ENCODE results near the gene CACNG4. TPM values are rescaled to one million over a fixed set of nuclear protein-coding genes. Genes with fewer than 3 reads are reported as not detected.

The CACNG4 gene
- polyA plus RNA-seq, 1 donor: 5.1 TPM

GRCh38 chr17:67056746-67057490, 92.4 kb downstream of the CACNG4 start:
- no peak for DNase-seq
- Histone ChIP-seq H3K4me1 (ENCODE audit: control insufficient read depth, insufficient read depth, low read length) (peaks cover 4% of the 10 kb centered on the region), H3K36me3 (ENCODE audit: control insufficient read depth, insufficient read depth, low read length) (no peaks in the 10 kb centered on the region), H3K9me3 (ENCODE audit: control insufficient read depth, low read depth, low read length) (no peaks in the 10 kb centered on the region), H3K27me3 (ENCODE audit: control insufficient read depth, insufficient read depth, low read length) (no peaks in the 10 kb centered on the region), H3K27ac (ENCODE audit: low read length) (peak overlapping the region; percentile 23), H3K4me3 (ENCODE audit: low read length) (no peak overlapping the region)
- 40% methylated on average over 1 of the region's 18 CpGs for WGBS (ENCODE audit: insufficient coverage, low lambda C conversion rate)

GRCh38 chr17:67058036-67058435, 93.5 kb downstream of the CACNG4 start:
- Histone ChIP-seq H3K27me3 (ENCODE audit: control insufficient read depth, insufficient read depth, low read length) (no peaks in the 10 kb centered on the region), H3K36me3 (ENCODE audit: control insufficient read depth, insufficient read depth, low read length) (no peaks in the 10 kb centered on the region), H3K27ac (ENCODE audit: low read length) (no peak overlapping the region), H3K9me3 (ENCODE audit: control insufficient read depth, low read depth, low read length) (no peaks in the 10 kb centered on the region), H3K4me3 (ENCODE audit: low read length) (no peak overlapping the region), H3K4me1 (ENCODE audit: control insufficient read depth, insufficient read depth, low read length) (peaks cover 4% of the 10 kb centered on the region)
- WGBS (ENCODE audit: insufficient coverage, low lambda C conversion rate): 40% methylated on average over 1 of the region's 8 CpGs
- no peak for DNase-seq

GRCh38 chr17:67059372-67059771, 94.9 kb downstream of the CACNG4 start:
- Histone ChIP-seq H3K27ac (ENCODE audit: low read length) (no peak overlapping the region), H3K4me1 (ENCODE audit: control insufficient read depth, insufficient read depth, low read length) (peaks cover 4% of the 10 kb centered on the region), H3K36me3 (ENCODE audit: control insufficient read depth, insufficient read depth, low read length) (no peaks in the 10 kb centered on the region), H3K9me3 (ENCODE audit: control insufficient read depth, low read depth, low read length) (no peaks in the 10 kb centered on the region), H3K4me3 (ENCODE audit: low read length) (no peak overlapping the region), H3K27me3 (ENCODE audit: control insufficient read depth, insufficient read depth, low read length) (no peaks in the 10 kb centered on the region)
- WGBS (ENCODE audit: insufficient coverage, low lambda C conversion rate): no CpG with 5 or more reads among the region's 6 CpGs
- no peak for DNase-seq

GRCh38 chr17:67063141-67063540, 98.6 kb downstream of the CACNG4 start:
- Histone ChIP-seq H3K27ac (ENCODE audit: low read length) (no peak overlapping the region), H3K9me3 (ENCODE audit: control insufficient read depth, low read depth, low read length) (no peaks in the 10 kb centered on the region), H3K4me3 (ENCODE audit: low read length) (no peak overlapping the region), H3K4me1 (ENCODE audit: control insufficient read depth, insufficient read depth, low read length) (no peaks in the 10 kb centered on the region), H3K27me3 (ENCODE audit: control insufficient read depth, insufficient read depth, low read length) (no peaks in the 10 kb centered on the region), H3K36me3 (ENCODE audit: control insufficient read depth, insufficient read depth, low read length) (no peaks in the 10 kb centered on the region)
- no peak for DNase-seq
- WGBS (ENCODE audit: insufficient coverage, low lambda C conversion rate): 90% methylated on average over 2 of the region's 6 CpGs

- H3K36me3 ChIP-seq (ENCODE audit: control insufficient read depth, insufficient read depth, low read length): no peaks in the 10 kb centered on the region
- WGBS (ENCODE audit: insufficient coverage, low lambda C conversion rate): no CpG with 5 or more reads among the region's 2 CpGs
- no peak overlapping the region for H3K4me3 ChIP-seq (ENCODE audit: low read length)
- no peak overlapping the region for H3K27ac ChIP-seq (ENCODE audit: low read length)
- H3K9me3 ChIP-seq (ENCODE audit: control insufficient read depth, low read depth, low read length): no peaks in the 10 kb centered on the region
- no peaks in the 10 kb centered on the region for H3K27me3 ChIP-seq (ENCODE audit: control insufficient read depth, insufficient read depth, low read length)
- H3K4me1 ChIP-seq (ENCODE audit: control insufficient read depth, insufficient read depth, low read length): no peaks in the 10 kb centered on the region
- no peak for DNase-seq
These were observed 102.2 kb downstream of the CACNG4 start for GRCh38 chr17:67066717-67067116.

- Histone ChIP-seq H3K4me1 (ENCODE audit: control insufficient read depth, insufficient read depth, low read length) (no peaks in the 10 kb centered on the region), H3K27ac (ENCODE audit: low read length) (no peak overlapping the region), H3K4me3 (ENCODE audit: low read length) (no peak overlapping the region), H3K36me3 (ENCODE audit: control insufficient read depth, insufficient read depth, low read length) (peaks cover 2% of the 10 kb centered on the region), H3K27me3 (ENCODE audit: control insufficient read depth, insufficient read depth, low read length) (no peaks in the 10 kb centered on the region), H3K9me3 (ENCODE audit: control insufficient read depth, low read depth, low read length) (no peaks in the 10 kb centered on the region)
- no peak for DNase-seq
- WGBS (ENCODE audit: insufficient coverage, low lambda C conversion rate): no CpG with 5 or more reads among the region's 13 CpGs
These were observed 103.3 kb downstream of the CACNG4 start for GRCh38 chr17:67067571-67068482.

DNA sequence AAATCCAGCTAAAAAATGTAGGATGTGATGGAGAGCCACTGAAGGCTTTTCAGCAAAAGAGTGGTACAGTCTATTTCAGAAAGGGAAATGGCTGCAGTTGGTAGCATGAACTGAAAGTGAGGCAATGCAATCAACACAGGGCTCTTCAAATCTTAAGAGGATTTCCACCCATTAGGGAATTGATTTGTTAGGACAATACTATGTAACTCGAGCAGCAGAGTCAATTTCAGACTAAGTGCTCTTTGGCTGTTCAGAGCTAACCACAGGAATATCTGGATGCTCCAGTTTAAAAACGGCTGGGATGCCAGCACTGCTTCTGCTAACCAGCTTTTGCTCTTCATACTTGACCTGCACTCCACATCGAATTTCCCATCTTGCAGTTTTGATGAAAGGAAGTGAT, 104.5 kb downstream of the CACNG4 start:
- Histone ChIP-seq H3K9me3 (ENCODE audit: control insufficient read depth, low read depth, low read length) (no peaks in the 10 kb centered on the region), H3K27me3 (ENCODE audit: control insufficient read depth, insufficient read depth, low read length) (no peaks in the 10 kb centered on the region), H3K4me1 (ENCODE audit: control insufficient read depth, insufficient read depth, low read length) (no peaks in the 10 kb centered on the region), H3K36me3 (ENCODE audit: control insufficient read depth, insufficient read depth, low read length) (peaks cover 2% of the 10 kb centered on the region), H3K4me3 (ENCODE audit: low read length) (no peak overlapping the region), H3K27ac (ENCODE audit: low read length) (no peak overlapping the region)
- no peak for DNase-seq
- WGBS (ENCODE audit: insufficient coverage, low lambda C conversion rate): no CpG with 5 or more reads among the region's 3 CpGs

DNA sequence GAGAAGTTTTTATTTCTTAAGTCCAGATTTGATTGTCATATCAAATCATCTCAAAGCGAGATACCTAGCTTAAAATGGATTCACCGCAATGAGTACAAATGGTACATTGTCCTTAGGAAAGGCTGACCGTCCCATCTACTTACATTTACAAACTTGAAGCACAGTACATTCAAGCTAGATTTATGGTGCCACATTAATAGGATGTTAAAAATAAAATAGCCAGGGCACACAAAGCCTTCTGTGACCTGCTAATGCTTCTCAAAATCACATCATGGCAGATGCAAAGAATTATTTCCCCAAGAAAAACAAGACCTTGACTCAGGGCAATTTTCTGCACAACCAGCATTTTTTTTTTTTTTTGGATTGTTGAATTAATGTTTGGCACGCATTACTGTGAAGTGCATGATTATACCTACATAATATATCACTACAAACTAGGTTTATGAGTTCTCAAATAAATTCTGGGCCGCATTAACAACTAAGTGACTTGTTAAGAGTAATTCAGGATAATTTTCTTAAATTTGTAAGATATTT, 105.2 kb downstream of the CACNG4 start:
- Histone ChIP-seq H3K27me3 (ENCODE audit: control insufficient read depth, insufficient read depth, low read length) (no peaks in the 10 kb centered on the region), H3K9me3 (ENCODE audit: control insufficient read depth, low read depth, low read length) (no peaks in the 10 kb centered on the region), H3K4me1 (ENCODE audit: control insufficient read depth, insufficient read depth, low read length) (no peaks in the 10 kb centered on the region), H3K27ac (ENCODE audit: low read length) (no peak overlapping the region), H3K4me3 (ENCODE audit: low read length) (no peak overlapping the region), H3K36me3 (ENCODE audit: control insufficient read depth, insufficient read depth, low read length) (peaks cover 2% of the 10 kb centered on the region)
- DNase-seq: no peak
- 100% methylated on average over 1 of the region's 5 CpGs for WGBS (ENCODE audit: insufficient coverage, low lambda C conversion rate)

GRCh38 chr17:67071595-67071994, 107.1 kb downstream of the CACNG4 start:
- H3K36me3 ChIP-seq (ENCODE audit: control insufficient read depth, insufficient read depth, low read length): peaks cover 5% of the 10 kb centered on the region
- no peak overlapping the region for H3K4me3 ChIP-seq (ENCODE audit: low read length)
- H3K27me3 ChIP-seq (ENCODE audit: control insufficient read depth, insufficient read depth, low read length): no peaks in the 10 kb centered on the region
- no peaks in the 10 kb centered on the region for H3K4me1 ChIP-seq (ENCODE audit: control insufficient read depth, insufficient read depth, low read length)
- no peak overlapping the region for H3K27ac ChIP-seq (ENCODE audit: low read length)
- no peak for DNase-seq
- no peaks in the 10 kb centered on the region for H3K9me3 ChIP-seq (ENCODE audit: control insufficient read depth, low read depth, low read length)

DNA sequence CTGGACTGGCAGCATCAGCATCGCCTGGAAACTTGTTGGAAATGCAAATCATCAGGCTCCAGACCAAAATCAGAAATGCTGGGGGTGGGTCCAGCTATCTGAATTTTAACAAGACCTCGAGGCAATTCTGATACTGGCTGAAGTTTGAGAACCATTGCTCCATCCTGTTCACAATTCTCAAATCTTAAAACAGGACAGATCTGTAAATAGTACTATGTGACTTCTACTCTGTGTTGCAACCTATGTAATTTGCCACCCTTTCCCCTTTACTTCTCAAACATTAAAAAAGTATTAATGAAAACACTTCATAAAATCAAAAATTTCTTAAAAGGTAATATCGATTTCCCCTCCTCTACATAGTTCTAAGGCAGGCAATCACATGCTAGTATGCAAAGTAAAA, 108.4 kb downstream of the CACNG4 start:
- Histone ChIP-seq H3K4me3 (ENCODE audit: low read length) (no peak overlapping the region), H3K9me3 (ENCODE audit: control insufficient read depth, low read depth, low read length) (no peaks in the 10 kb centered on the region), H3K27ac (ENCODE audit: low read length) (no peak overlapping the region), H3K4me1 (ENCODE audit: control insufficient read depth, insufficient read depth, low read length) (no peaks in the 10 kb centered on the region), H3K27me3 (ENCODE audit: control insufficient read depth, insufficient read depth, low read length) (no peaks in the 10 kb centered on the region), H3K36me3 (ENCODE audit: control insufficient read depth, insufficient read depth, low read length) (peaks cover 5% of the 10 kb centered on the region)
- no peak for DNase-seq
- WGBS (ENCODE audit: insufficient coverage, low lambda C conversion rate): 100% methylated on average over 1 of the region's 3 CpGs
